GM12865 (cell line): ENCODE measurements around the gene PGK2.

Experiments
- DNase-seq: peaks from one replicate; pipeline ENCODE4 v3.0.0; 2010; ENCODE audit warnings: low read depth
- H3K4me3 ChIP-seq: 2 replicates; pipeline ENCODE4 v1.5.1; 2011; ENCODE audit warnings: mild to moderate bottlenecking, low read depth, low read length, control low read depth
- CTCF ChIP-seq: IDR thresholded peaks from 2 replicates; pipeline ENCODE4 v1.5.1; 2011; ENCODE audit warnings: low read length, control low read depth, low read depth, inconsistent platforms; ENCODE audit not compliant: insufficient read depth; ENCODE audit errors: missing control alignments

PGK2 gene

GRCh38 chr6:49776444-49776843 is 10.6 kb downstream of the PGK2 start:
- DNase-seq = no peak
- no peak overlapping the region for H3K4me3 ChIP-seq
- no peak for TF ChIP-seq CTCF

- H3K4me3 ChIP-seq = no peak overlapping the region
- no peak for DNase-seq
- TF ChIP-seq CTCF = no peak
These were observed 12.0 kb downstream of the PGK2 start for GRCh38 chr6:49775043-49775442.

GRCh38 chr6:49772285-49772684 is 14.8 kb downstream of the PGK2 start:
- no peak for TF ChIP-seq CTCF
- no peak overlapping the region for H3K4me3 ChIP-seq
- DNase-seq = no peak

- H3K4me3 ChIP-seq = no peak overlapping the region
- TF ChIP-seq CTCF = no peak
- no peak for DNase-seq
These were observed 20.3 kb downstream of the PGK2 start for GRCh38 chr6:49766762-49767161.

- no peak for DNase-seq
- no peak overlapping the region for H3K4me3 ChIP-seq
- TF ChIP-seq CTCF = no peak
These were observed 22.4 kb downstream of the PGK2 start for GRCh38 chr6:49764571-49765236.

GRCh38 chr6:49744259-49744658 is 42.8 kb downstream of the PGK2 start, which contains the start of gene CRISP3:
Gene CRISP3 (minus strand): TSS chr6:49744388. CDS start chr6:49744367, 21 bp downstream.
- no peak within 1 kb of the TSS for H3K4me3 ChIP-seq
- no peak for TF ChIP-seq CTCF
- DNase-seq = peak; percentile 3

GRCh38 chr6:49743429-49743828 is 43.7 kb downstream of the PGK2 start:
- TF ChIP-seq CTCF = no peak
- H3K4me3 ChIP-seq = no peak overlapping the region
- no peak for DNase-seq
